ENCODE data around the gene SLC22A2.
A peak's percentile ranks its signal among the peaks of the same experiment; 100 is the strongest.

The SLC22A2 gene

GRCh38 chr6:160269023-160269521 is 10.5 kb upstream of the SLC22A2 start:
- TF ChIP-seq CTCF (IDR thresholded peaks at IDR 0.05; ENCODE audit: extremely low read depth, insufficient read depth, missing control alignments), result no peak
- in situ Hi-C loops (cut with MboI; ENCODE audit: low pct_unique_long_range_greater_than_20kb, low sequenced_read_pairs, unreplicated experiment), result no loop called here
- DNase-seq (ENCODE audit: low spot score), result no peak

- in situ Hi-C loops (cut with MboI; ENCODE audit: low pct_unique_long_range_greater_than_20kb, low sequenced_read_pairs, unreplicated experiment), result no loop called here
- TF ChIP-seq CTCF (IDR thresholded peaks at IDR 0.05; ENCODE audit: extremely low read depth, insufficient read depth, missing control alignments), result peak; percentile 17
- no peak for DNase-seq (ENCODE audit: low spot score)
Measured at GRCh38 chr6:160267102-160267501, 8.5 kb upstream of the SLC22A2 start.

- TF ChIP-seq CTCF (IDR thresholded peaks at IDR 0.05; ENCODE audit: extremely low read depth, insufficient read depth, missing control alignments), result no peak
- DNase-seq (ENCODE audit: low spot score), result no peak
- in situ Hi-C loops (cut with MboI; ENCODE audit: low pct_unique_long_range_greater_than_20kb, low sequenced_read_pairs, unreplicated experiment), result no loop called here
Measured at GRCh38 chr6:160265869-160266476, 7.4 kb upstream of the SLC22A2 start.

GRCh38 chr6:160264061-160264612 is 5.5 kb upstream of the SLC22A2 start:
- DNase-seq (ENCODE audit: low spot score), result no peak
- in situ Hi-C loops (cut with MboI; ENCODE audit: low pct_unique_long_range_greater_than_20kb, low sequenced_read_pairs, unreplicated experiment), result no loop called here
- no peak for TF ChIP-seq CTCF (IDR thresholded peaks at IDR 0.05; ENCODE audit: extremely low read depth, insufficient read depth, missing control alignments)

GRCh38 chr6:160263196-160263939 is 4.7 kb upstream of the SLC22A2 start:
- no peak for TF ChIP-seq CTCF (IDR thresholded peaks at IDR 0.05; ENCODE audit: extremely low read depth, insufficient read depth, missing control alignments)
- no peak for DNase-seq (ENCODE audit: low spot score)
- in situ Hi-C loops (cut with MboI; ENCODE audit: low pct_unique_long_range_greater_than_20kb, low sequenced_read_pairs, unreplicated experiment), result no loop called here

GRCh38 chr6:160261991-160262680 is 3.5 kb upstream of the SLC22A2 start:
- in situ Hi-C loops (cut with MboI; ENCODE audit: low pct_unique_long_range_greater_than_20kb, low sequenced_read_pairs, unreplicated experiment), result no loop called here
- DNase-seq (ENCODE audit: low spot score), result no peak
- TF ChIP-seq CTCF (IDR thresholded peaks at IDR 0.05; ENCODE audit: extremely low read depth, insufficient read depth, missing control alignments), result no peak
